Body of pancreas (tissue), 4 donors: Measurements from ENCODE around the gene NFRKB.

Experiments used
- CTCF ChIP-seq, 7 experiments: fragments of 450-650 bp in 4 of 7; fragments of 200-600 bp in 3 of 7; sonication (generic) in 3 of 7; IDR thresholded peaks; one replicate each; pipeline ENCODE4 v1.5.1; 2016 to 2019; ENCODE audit warnings: antibody characterized with exemption in 7 of 7
- POLR2A ChIP-seq, 3 donors: fragments of 450-650 bp; IDR thresholded peaks; one replicate each; pipeline ENCODE4 v1.6.1; 2016; ENCODE audit warnings: antibody characterized with exemption in 3 of 3, mild to moderate bottlenecking in 2 of 3

GRCh38 chr11:129896062-129896461 is 684 bp upstream of the NFRKB start:
- TF ChIP-seq CTCF (IDR thresholded peaks at IDR 0.05) (no peak), POLR2A (IDR thresholded peaks at IDR 0.05) (no peak)
